ENCODE data around the gene ATP6V0D1. TPM values are rescaled to one million over a fixed set of nuclear protein-coding genes. Genes with fewer than 3 reads are reported as not detected.

The ATP6V0D1 gene
- total RNA-seq, 1 donor: 158 TPM

DNA sequence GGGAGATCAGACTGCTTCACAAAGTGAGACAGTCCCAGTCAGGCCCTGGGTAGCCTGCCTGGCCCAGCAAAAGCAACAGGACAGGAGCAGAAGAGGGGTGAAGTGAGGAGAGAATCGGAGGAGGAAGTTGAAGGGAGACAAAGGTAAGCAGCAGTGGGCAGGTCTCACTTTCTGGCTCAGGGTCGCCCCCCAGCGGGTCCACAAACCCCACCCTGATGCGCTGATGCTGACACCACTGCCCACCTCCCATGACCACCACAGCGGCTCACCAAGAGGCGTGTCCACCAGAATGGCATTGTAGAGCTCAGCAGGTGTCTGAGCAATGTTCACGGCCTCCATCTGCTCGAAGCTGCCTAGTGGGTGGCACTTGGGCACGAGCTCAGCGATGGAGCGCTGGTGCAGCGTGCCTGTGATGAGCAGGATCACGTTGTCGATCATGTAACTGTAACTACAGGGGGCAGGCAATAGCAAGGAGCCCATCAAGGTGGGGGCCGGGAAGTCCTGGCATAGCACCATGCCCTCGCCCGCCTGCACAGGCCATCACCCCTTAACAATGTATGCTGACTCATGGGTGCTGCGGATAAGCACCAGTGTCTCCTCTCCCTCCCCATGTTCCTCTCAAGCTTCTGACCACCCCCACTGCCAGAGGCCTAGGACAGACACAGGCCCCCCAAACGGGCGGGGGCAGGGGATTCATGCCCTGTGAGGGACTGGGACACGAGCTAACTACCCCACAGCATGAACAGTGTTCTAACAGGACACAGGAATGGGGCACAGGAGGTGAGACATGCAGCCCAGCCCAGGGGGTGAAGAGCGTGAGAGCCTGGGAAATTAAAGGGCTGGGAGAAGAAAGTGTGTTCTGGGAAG is 36.5 kb downstream of the ATP6V0D1 start:
- TF ChIP-seq, protein P1, sequence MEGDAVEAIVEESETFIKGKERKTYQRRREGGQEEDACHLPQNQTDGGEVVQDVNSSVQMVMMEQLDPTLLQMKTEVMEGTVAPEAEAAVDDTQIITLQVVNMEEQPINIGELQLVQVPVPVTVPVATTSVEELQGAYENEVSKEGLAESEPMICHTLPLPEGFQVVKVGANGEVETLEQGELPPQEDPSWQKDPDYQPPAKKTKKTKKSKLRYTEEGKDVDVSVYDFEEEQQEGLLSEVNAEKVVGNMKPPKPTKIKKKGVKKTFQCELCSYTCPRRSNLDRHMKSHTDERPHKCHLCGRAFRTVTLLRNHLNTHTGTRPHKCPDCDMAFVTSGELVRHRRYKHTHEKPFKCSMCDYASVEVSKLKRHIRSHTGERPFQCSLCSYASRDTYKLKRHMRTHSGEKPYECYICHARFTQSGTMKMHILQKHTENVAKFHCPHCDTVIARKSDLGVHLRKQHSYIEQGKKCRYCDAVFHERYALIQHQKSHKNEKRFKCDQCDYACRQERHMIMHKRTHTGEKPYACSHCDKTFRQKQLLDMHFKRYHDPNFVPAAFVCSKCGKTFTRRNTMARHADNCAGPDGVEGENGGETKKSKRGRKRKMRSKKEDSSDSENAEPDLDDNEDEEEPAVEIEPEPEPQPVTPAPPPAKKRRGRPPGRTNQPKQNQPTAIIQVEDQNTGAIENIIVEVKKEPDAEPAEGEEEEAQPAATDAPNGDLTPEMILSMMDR (IDR thresholded peaks at IDR 0.05; ENCODE audit: extremely low read depth, low read depth, low read length): no peak

DNA sequence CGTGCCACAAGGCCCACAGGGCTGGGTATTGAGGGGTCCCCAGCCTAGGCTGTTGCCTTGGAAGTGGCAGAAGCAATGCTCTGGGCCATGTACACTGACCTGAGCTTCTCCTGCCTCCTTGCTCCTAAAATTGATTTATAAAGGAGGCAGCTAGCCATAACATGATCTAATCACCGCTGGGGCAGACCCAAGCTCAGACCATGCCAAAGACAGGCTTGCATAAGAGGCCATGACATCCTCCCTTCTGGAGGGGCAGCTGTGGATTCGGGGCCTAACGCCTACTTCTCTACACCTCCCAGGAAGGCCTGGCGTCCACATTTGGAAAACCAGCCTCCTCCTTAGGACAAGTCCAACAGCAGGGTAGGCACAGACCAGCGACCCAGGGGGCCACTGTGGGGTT is 37.7 kb downstream of the ATP6V0D1 start:
- Histone ChIP-seq H3K4me2 (ENCODE audit: insufficient read depth, low read length) (no peak overlapping the region), H3K27me3 (ENCODE audit: insufficient read depth, low read length) (no peaks in the 10 kb centered on the region), H3K4me3 (ENCODE audit: insufficient read depth, low read length) (no peak overlapping the region), H3K4me1 (ENCODE audit: insufficient read depth, low read length) (peaks cover 39% of the 10 kb centered on the region), H2AFZ (ENCODE audit: low read length) (no peak overlapping the region), H3K79me2 (ENCODE audit: insufficient read depth, low read length) (peaks cover 54% of the 10 kb centered on the region), H4K20me1 (ENCODE audit: insufficient read depth, low read length) (peaks cover 68% of the 10 kb centered on the region), H3K27ac (ENCODE audit: low read depth, low read length) (no peak overlapping the region), H3K36me3 (ENCODE audit: insufficient read depth, low read length) (peaks cover 11% of the 10 kb centered on the region), H3K9me3 (ENCODE audit: low read depth, low read length) (no peaks in the 10 kb centered on the region)
- peak; percentile 94 for DNase-seq (ENCODE audit: insufficient read length, low spot score, missing footprints)
- TF ChIP-seq, protein P1 (IDR thresholded peaks at IDR 0.05; ENCODE audit: extremely low read depth, low read depth, low read length): no peak

More for the DNA sequence above, 36.5 kb downstream of the ATP6V0D1 start:
- H3K36me3 ChIP-seq (ENCODE audit: insufficient read depth, low read length): no peaks in the 10 kb centered on the region
- peaks cover 63% of the 10 kb centered on the region for H3K79me2 ChIP-seq (ENCODE audit: insufficient read depth, low read length)
- no peaks in the 10 kb centered on the region for H3K27me3 ChIP-seq (ENCODE audit: insufficient read depth, low read length)
- no peaks in the 10 kb centered on the region for H3K9me3 ChIP-seq (ENCODE audit: low read depth, low read length)
- peak overlapping the region; percentile 5 for H3K27ac ChIP-seq (ENCODE audit: low read depth, low read length)
- H2AFZ ChIP-seq (ENCODE audit: low read length): no peak overlapping the region
- no peak overlapping the region for H3K4me2 ChIP-seq (ENCODE audit: insufficient read depth, low read length)
- peaks cover 76% of the 10 kb centered on the region for H4K20me1 ChIP-seq (ENCODE audit: insufficient read depth, low read length)
- peak; percentile 96 for DNase-seq (ENCODE audit: insufficient read length, low spot score, missing footprints)
- H3K4me1 ChIP-seq (ENCODE audit: insufficient read depth, low read length): peaks cover 39% of the 10 kb centered on the region
- H3K4me3 ChIP-seq (ENCODE audit: insufficient read depth, low read length): no peak overlapping the region

DNA sequence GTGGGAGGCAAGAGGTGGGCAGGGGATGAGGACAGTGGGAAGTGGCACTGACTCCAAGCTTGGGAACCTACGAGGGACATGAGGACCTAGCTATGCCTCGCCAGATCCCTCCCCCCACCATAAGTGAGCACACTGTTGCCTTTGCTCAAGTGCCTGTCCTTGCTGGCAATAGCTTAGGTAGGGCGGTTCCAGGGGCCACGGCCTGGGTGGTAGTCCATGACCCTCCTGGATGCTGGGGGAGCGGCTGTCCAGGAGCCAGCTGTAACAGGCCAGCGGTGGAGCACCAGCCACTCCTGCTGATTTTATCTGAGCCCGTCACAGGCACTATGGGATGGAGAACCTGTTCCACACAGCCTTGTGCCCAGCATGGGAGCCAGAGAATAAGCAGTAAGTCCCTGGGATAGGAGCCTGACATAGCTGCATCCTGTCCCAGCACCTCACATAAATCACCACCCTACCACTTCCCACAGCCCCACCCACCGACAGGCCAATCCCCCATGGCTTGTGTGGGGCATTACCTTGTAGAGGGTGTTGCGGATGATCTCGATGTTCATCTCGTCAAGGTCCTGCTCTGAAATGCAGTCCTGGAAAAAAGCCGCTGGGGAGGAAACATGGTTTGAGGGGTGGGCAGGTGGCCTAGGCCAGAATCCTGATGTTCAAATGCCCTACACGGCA is 38.2 kb downstream of the ATP6V0D1 start:
- no peaks in the 10 kb centered on the region for H3K27me3 ChIP-seq (ENCODE audit: insufficient read depth, low read length)
- H3K4me1 ChIP-seq (ENCODE audit: insufficient read depth, low read length): peaks cover 39% of the 10 kb centered on the region
- no peak overlapping the region for H3K4me3 ChIP-seq (ENCODE audit: insufficient read depth, low read length)
- TF ChIP-seq, protein P1 (IDR thresholded peaks at IDR 0.05; ENCODE audit: extremely low read depth, low read depth, low read length): no peak
- DNase-seq (ENCODE audit: insufficient read length, low spot score, missing footprints): peak; percentile 80
- no peak overlapping the region for H3K4me2 ChIP-seq (ENCODE audit: insufficient read depth, low read length)
- peaks cover 15% of the 10 kb centered on the region for H3K36me3 ChIP-seq (ENCODE audit: insufficient read depth, low read length)
- H3K27ac ChIP-seq (ENCODE audit: low read depth, low read length): no peak overlapping the region
- no peaks in the 10 kb centered on the region for H3K9me3 ChIP-seq (ENCODE audit: low read depth, low read length)
- H2AFZ ChIP-seq (ENCODE audit: low read length): no peak overlapping the region
- peaks cover 50% of the 10 kb centered on the region for H3K79me2 ChIP-seq (ENCODE audit: insufficient read depth, low read length)
- H4K20me1 ChIP-seq (ENCODE audit: insufficient read depth, low read length): peaks cover 63% of the 10 kb centered on the region

DNA sequence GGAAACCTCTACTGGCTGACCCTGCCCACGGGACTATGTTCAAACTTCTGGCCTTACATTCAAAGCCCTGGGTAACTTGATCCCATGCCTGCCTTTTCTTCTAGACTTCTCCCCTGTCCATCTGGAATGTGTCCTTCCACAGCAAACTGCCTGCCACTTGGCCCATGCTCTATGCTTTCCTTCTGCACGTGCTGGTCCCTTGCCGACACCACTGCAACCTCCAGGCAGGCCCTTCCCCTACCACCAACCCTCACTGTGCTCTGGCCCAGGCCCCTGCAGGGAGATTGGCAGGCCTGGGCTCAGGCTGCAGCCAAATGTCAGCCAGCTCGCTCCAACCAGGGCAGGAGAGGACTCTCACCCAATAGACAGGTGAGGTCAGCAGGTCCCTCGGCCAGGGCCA is 39.0 kb downstream of the ATP6V0D1 start:
- Histone ChIP-seq H3K27me3 (ENCODE audit: insufficient read depth, low read length) (no peaks in the 10 kb centered on the region), H2AFZ (ENCODE audit: low read length) (no peak overlapping the region), H3K4me2 (ENCODE audit: insufficient read depth, low read length) (no peak overlapping the region), H4K20me1 (ENCODE audit: insufficient read depth, low read length) (peaks cover 55% of the 10 kb centered on the region), H3K9me3 (ENCODE audit: low read depth, low read length) (no peaks in the 10 kb centered on the region), H3K4me3 (ENCODE audit: insufficient read depth, low read length) (no peak overlapping the region), H3K79me2 (ENCODE audit: insufficient read depth, low read length) (peaks cover 42% of the 10 kb centered on the region), H3K36me3 (ENCODE audit: insufficient read depth, low read length) (peaks cover 20% of the 10 kb centered on the region), H3K4me1 (ENCODE audit: insufficient read depth, low read length) (peaks cover 38% of the 10 kb centered on the region), H3K27ac (ENCODE audit: low read depth, low read length) (no peak overlapping the region)
- TF ChIP-seq, protein P1 (IDR thresholded peaks at IDR 0.05; ENCODE audit: extremely low read depth, low read depth, low read length): no peak
- peak; percentile 30 for DNase-seq (ENCODE audit: insufficient read length, low spot score, missing footprints)

Data from osteoblast (primary cell).